Endothelial cell of umbilical vein (primary cell): ENCODE data around the gene PPP3CA. TPM values are rescaled to one million over a fixed set of nuclear protein-coding genes. Genes with fewer than 3 reads are reported as not detected.

Source experiments
- BruUV-seq: library from RNA; stranded (reverse); fragments of 400-500 nt; replicated peaks from 2 replicates; lab custom pipeline; 2021; lab: Mats Ljungman, UMichigan
- CTCF ChIA-PET: fragments of 300-600, 350-600 bp; sonication (Branson Sonifier 250); formaldehyde crosslinking; loops from one replicate; lab custom pipeline; 2021; ENCODE audit warnings: antibody characterized with exemption, inconsistent platforms; lab: Charles Lee
- POLR2A ChIA-PET: fragments of 300-600, 350-600 bp; sonication (Branson Sonifier 250); formaldehyde crosslinking; loops from one replicate; lab custom pipeline; 2021; ENCODE audit warnings: antibody characterized with exemption, inconsistent platforms; lab: Charles Lee
- DNase-seq: peaks from one replicate; pipeline ENCODE4 v3.0.0-alpha.2; 2011; ENCODE audit warnings: low read depth, low spot score
- FAIRE-seq: peaks from 2 replicates; lab custom pipeline; 2011; peaks lifted over from hg19 to GRCh38; lab: Jason Lieb, UNC
- H2AFZ ChIP-seq: 2 replicates; pipeline ENCODE4 v1.6.0; 2012; ENCODE audit warnings: low read depth, low read length, control low read depth, inconsistent platforms
- H3K27ac ChIP-seq: 2 replicates; pipeline ENCODE4 v1.5.1; 2011; ENCODE audit warnings: low read depth, mild to moderate bottlenecking, control low read depth, low read length, moderate library complexity; ENCODE audit not compliant: insufficient read depth
- H3K27me3 ChIP-seq, 2 experiments: 2 replicates each; pipeline versions ENCODE4 v1.6.0 to v1.6.1; 2011; ENCODE audit warnings: low read length in 2 of 2, mixed read lengths in 1 of 2; ENCODE audit not compliant: control insufficient read depth in 2 of 2, insufficient read depth in 2 of 2
- H3K36me3 ChIP-seq, 2 experiments: 2 replicates in 1 of 2; 3 replicates in 1 of 2; pipeline ENCODE4 v1.5.1; 2011; ENCODE audit warnings: low read length in 2 of 2, mild to moderate bottlenecking in 1 of 2, moderate library complexity in 1 of 2; ENCODE audit not compliant: control insufficient read depth in 2 of 2, insufficient read depth in 2 of 2; ENCODE audit errors: extremely low read depth in 1 of 2
- H3K4me1 ChIP-seq: 3 replicates; pipeline ENCODE4 v1.5.1; 2011; ENCODE audit warnings: mild to moderate bottlenecking, low read length; ENCODE audit not compliant: control insufficient read depth, insufficient read depth; ENCODE audit errors: extremely low read depth
- H3K4me2 ChIP-seq: 2 replicates; pipeline ENCODE4 v1.6.1; 2011; ENCODE audit warnings: low read length, control low read depth, mixed read lengths; ENCODE audit not compliant: insufficient read depth
- H3K4me3 ChIP-seq, 3 experiments: fragments of 200-600 bp in 1 of 3; sonication (generic), shearing (Covaris generic) in 1 of 3; replicated peaks in 1 of 3; 2 replicates each; pipeline ENCODE4 v1.5.1; 2011 to 2016; ENCODE audit warnings: control low read depth in 3 of 3, low read length in 3 of 3, mild to moderate bottlenecking in 2 of 3, inconsistent platforms in 1 of 3, low read depth in 1 of 3, moderate library complexity in 1 of 3; ENCODE audit not compliant: insufficient read depth in 1 of 3
- H3K79me2 ChIP-seq: 2 replicates; pipeline ENCODE4 v1.6.0; 2012; ENCODE audit warnings: low read length, inconsistent platforms; ENCODE audit not compliant: control insufficient read depth, insufficient read depth
- H3K9ac ChIP-seq: replicated peaks from 2 replicates; pipeline ENCODE3; 2011; ENCODE audit warnings: low read length, control low read depth; ENCODE audit not compliant: insufficient read depth; ENCODE audit errors: extremely low read depth
- H3K9me1 ChIP-seq: replicated peaks from 3 replicates; pipeline ENCODE4 v1.6.0; 2011; ENCODE audit warnings: mild to moderate bottlenecking, low read length; ENCODE audit not compliant: control insufficient read depth, insufficient read depth; ENCODE audit errors: extremely low read depth
- H3K9me3 ChIP-seq: replicated peaks from 2 replicates; pipeline ENCODE4 v1.5.1; 2012; ENCODE audit warnings: low read length, inconsistent platforms; ENCODE audit not compliant: control insufficient read depth, insufficient read depth
- H4K20me1 ChIP-seq: replicated peaks from 2 replicates; pipeline ENCODE3; 2011; ENCODE audit warnings: mild to moderate bottlenecking, low read length; ENCODE audit not compliant: control insufficient read depth, insufficient read depth; ENCODE audit errors: extremely low read depth
- EZH2 ChIP-seq: IDR thresholded peaks from 2 replicates; pipeline ENCODE4 v1.6.1; 2012; ENCODE audit warnings: borderline replicate concordance, low read depth, mild to moderate bottlenecking, moderate library complexity, low read length, inconsistent platforms; ENCODE audit not compliant: severe bottlenecking
- FOS ChIP-seq: IDR thresholded peaks from 2 replicates; pipeline ENCODE4 v1.6.1; 2011; ENCODE audit warnings: mild to moderate bottlenecking, low read length, moderate library complexity, borderline replicate concordance; ENCODE audit not compliant: insufficient read depth
- GATA2 ChIP-seq: IDR thresholded peaks from 2 replicates; pipeline ENCODE4 v1.7.0; 2011; ENCODE audit warnings: low read depth, mild to moderate bottlenecking, moderate library complexity, mixed read lengths, low read length; ENCODE audit not compliant: insufficient read length, insufficient read depth
- JUN ChIP-seq: IDR thresholded peaks from 2 replicates; pipeline ENCODE4 v1.6.1; 2011; ENCODE audit warnings: borderline replicate concordance, low read depth; ENCODE audit not compliant: insufficient read length, insufficient read depth
- MYC ChIP-seq: IDR thresholded peaks from one replicate; pipeline ENCODE4 v1.6.1; 2011; ENCODE audit warnings: mild to moderate bottlenecking, low read depth, low read length
- POLR2A ChIP-seq: IDR thresholded peaks from 2 replicates; pipeline ENCODE4 v1.6.1; 2012; ENCODE audit warnings: low read depth, mild to moderate bottlenecking, control low read depth, low read length
- POLR2AphosphoS5 ChIP-seq: IDR thresholded peaks from 2 replicates; pipeline ENCODE4 v1.6.1; 2012; ENCODE audit warnings: low read depth, mild to moderate bottlenecking, control low read depth, low read length, moderate library complexity; ENCODE audit not compliant: insufficient read depth
- dilution Hi-C: fragments of 300-500 bp; cut with MboI; formaldehyde crosslinking; loops from one replicate; pipeline ENCODE4 v1.15.0; 2019; ENCODE audit warnings: low sequenced_read_pairs; ENCODE audit not compliant: extremely low pct_ligation_motif_present
- intact Hi-C: fragments of 100-400 bp; cut with micrococcal nuclease; formaldehyde crosslinking; loops from one replicate; pipeline ENCODE4 v1.10.0; 2022
- polyA plus RNA-seq, 4 experiments: library from polyadenylated mRNA; depleted of rRNA in 3 of 4; stranded (reverse) in 3 of 4; unstranded in 1 of 4; fragments of >200 nt; gene quantifications; 2 replicates each; pipeline versions ENCODE4 v1.2.1 to v1.2.3, GENCODE V29; 2011 to 2012; ENCODE audit warnings: missing spikeins in 1 of 4
- total RNA-seq: library from RNA; stranded (reverse); gene quantifications from 2 replicates; pipeline ENCODE4 v1.2.3, GENCODE V29; 2021
- TF ChIP-seq, protein P1 (sequence below): IDR thresholded peaks from 2 replicates; pipeline ENCODE4 v1.6.1; 2011; ENCODE audit not compliant: insufficient read depth, insufficient read length
- TF ChIP-seq, protein P2 (sequence below), 2 donors: IDR thresholded peaks; 1 replicate in 1 of 2; 2 replicates in 1 of 2; pipeline ENCODE4 v1.5.1; 2011; ENCODE audit warnings: low read length in 2 of 2, mild to moderate bottlenecking in 2 of 2, moderate library complexity in 2 of 2, control low read depth in 1 of 2, inconsistent platforms in 1 of 2, low read depth in 1 of 2; ENCODE audit not compliant: insufficient read depth in 1 of 2; ENCODE audit errors: extremely low read depth in 1 of 2

Gene PPP3CA
- total and polyA plus RNA-seq, 2 donors (not counting 3 experiments of a cell fraction or from before 2014, with no cell fraction given) = 7.0 to 43.3 TPM

DNA sequence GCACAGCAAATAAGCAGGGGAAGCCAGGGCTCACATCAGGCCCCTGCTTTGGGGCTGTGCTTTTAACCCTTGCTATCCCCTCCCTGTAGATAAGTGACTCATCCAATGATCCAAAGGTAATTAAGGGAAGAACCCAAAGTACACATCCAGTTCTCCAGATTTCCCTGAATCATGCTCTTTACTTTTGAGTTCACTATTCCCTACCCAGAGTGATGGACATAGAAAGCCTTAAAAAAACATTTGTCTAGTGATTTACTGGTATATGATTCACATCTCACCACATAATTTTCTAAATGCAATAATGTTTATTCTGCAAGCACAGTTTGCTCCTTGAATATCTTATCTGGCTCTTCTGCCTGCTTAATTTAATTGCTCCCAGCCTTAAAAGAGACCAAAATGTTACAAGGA, 136.2 kb downstream of the PPP3CA start:
- FAIRE-seq = peak; percentile 56
- TF ChIP-seq FOS = peak; percentile 7
- no peak for TF ChIP-seq EZH2

DNA sequence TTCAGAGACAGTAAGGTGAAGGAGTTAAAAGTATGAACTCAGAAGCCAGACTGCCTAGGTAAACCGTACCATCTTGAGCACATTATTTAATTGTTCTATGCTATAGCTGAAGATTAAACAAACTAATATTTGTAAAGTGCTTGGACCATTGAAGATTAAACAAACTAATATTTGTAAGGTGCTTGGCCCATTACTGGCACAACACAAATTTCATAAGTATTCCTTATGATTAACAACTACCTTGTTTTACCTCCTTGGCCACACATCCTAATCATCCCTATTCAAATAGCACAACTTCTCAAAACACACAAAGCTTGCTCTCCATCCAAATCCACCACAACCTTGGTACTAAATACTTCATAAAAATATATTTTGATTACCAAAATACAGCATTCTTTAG, 137.0 kb downstream of the PPP3CA start:
- Histone ChIP-seq H3K9ac (no peak overlapping the region), H3K9me3 (no peaks in the 10 kb centered on the region), H3K27ac (no peak overlapping the region), H3K9me1 (no peaks in the 10 kb centered on the region), H3K4me2 (no peak overlapping the region), H3K79me2 (peaks cover 4% of the 10 kb centered on the region), H2AFZ (no peak overlapping the region), H4K20me1 (no peaks in the 10 kb centered on the region), H3K4me3 (no peak overlapping the region), H3K36me3 (no peaks in the 10 kb centered on the region), H3K27me3 (no peaks in the 10 kb centered on the region), H3K4me1 (no peaks in the 10 kb centered on the region)
- DNase-seq = no peak
- BruUV-seq = no TSS peak
- intact Hi-C loops (no loop called here), dilution Hi-C loops (no loop called here)
- FAIRE-seq = no peak
- ChIA-PET CTCF (interaction anchor here (1.0 kb wide), 1 partner anchor 8 kb away, joined by 3 read pairs; no protein-coding TSS in a partner anchor), POLR2A (no interaction called here)
- no peak for TF ChIP-seq POLR2AphosphoS5
- no peak for TF ChIP-seq FOS
- TF ChIP-seq, protein P1, sequence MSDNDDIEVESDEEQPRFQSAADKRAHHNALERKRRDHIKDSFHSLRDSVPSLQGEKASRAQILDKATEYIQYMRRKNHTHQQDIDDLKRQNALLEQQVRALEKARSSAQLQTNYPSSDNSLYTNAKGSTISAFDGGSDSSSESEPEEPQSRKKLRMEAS = no peak
- no peak for TF ChIP-seq EZH2
- TF ChIP-seq MYC = no peak
- TF ChIP-seq POLR2A = no peak
- TF ChIP-seq, protein P2, sequence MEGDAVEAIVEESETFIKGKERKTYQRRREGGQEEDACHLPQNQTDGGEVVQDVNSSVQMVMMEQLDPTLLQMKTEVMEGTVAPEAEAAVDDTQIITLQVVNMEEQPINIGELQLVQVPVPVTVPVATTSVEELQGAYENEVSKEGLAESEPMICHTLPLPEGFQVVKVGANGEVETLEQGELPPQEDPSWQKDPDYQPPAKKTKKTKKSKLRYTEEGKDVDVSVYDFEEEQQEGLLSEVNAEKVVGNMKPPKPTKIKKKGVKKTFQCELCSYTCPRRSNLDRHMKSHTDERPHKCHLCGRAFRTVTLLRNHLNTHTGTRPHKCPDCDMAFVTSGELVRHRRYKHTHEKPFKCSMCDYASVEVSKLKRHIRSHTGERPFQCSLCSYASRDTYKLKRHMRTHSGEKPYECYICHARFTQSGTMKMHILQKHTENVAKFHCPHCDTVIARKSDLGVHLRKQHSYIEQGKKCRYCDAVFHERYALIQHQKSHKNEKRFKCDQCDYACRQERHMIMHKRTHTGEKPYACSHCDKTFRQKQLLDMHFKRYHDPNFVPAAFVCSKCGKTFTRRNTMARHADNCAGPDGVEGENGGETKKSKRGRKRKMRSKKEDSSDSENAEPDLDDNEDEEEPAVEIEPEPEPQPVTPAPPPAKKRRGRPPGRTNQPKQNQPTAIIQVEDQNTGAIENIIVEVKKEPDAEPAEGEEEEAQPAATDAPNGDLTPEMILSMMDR (IDR thresholded peaks at IDR 0.05; ENCODE audit: extremely low read depth in 1 of 2, insufficient read depth in 1 of 2, low read depth in 1 of 2, low read length in 2 of 2) = no peak
- no peak for TF ChIP-seq JUN
- no peak for TF ChIP-seq GATA2

More for the DNA sequence above, 136.2 kb downstream of the PPP3CA start:
- no peak overlapping the region for H3K4me3 ChIP-seq
- no TSS peak for BruUV-seq
- ChIA-PET POLR2A (no interaction called here), CTCF (no interaction called here)
- intact Hi-C loops = no loop called here
- H3K4me1 ChIP-seq = no peaks in the 10 kb centered on the region
- no peak overlapping the region for H2AFZ ChIP-seq
- H3K4me2 ChIP-seq = no peak overlapping the region
- H3K27ac ChIP-seq = no peak overlapping the region
- no peaks in the 10 kb centered on the region for H3K36me3 ChIP-seq
- no peak for DNase-seq
- no peak overlapping the region for H3K9ac ChIP-seq
- no peaks in the 10 kb centered on the region for H3K9me1 ChIP-seq
- H4K20me1 ChIP-seq = no peaks in the 10 kb centered on the region
- H3K27me3 ChIP-seq = no peaks in the 10 kb centered on the region
- peaks cover 2% of the 10 kb centered on the region for H3K79me2 ChIP-seq
- dilution Hi-C loops = no loop called here
- H3K9me3 ChIP-seq = no peaks in the 10 kb centered on the region
